Right lobe of liver (tissue), 6 donors: ENCODE results near the gene GPR17. TPM values are rescaled to one million over a fixed set of nuclear protein-coding genes. Genes with fewer than 3 reads are reported as not detected.

ENCODE experiments used
- ATAC-seq, 4 donors: fragments of 200-7000 bp; cut with Tn5 transposase; one replicate each; pipeline ENCODE4 v1.9.1; 2020; ENCODE audit warnings: mild to moderate bottlenecking in 4 of 4, moderate library complexity in 4 of 4
- DNase-seq, 3 donors: peaks; one replicate each; pipeline ENCODE4 v3.0.0-alpha.2; 2020
- H3K27ac ChIP-seq, 3 donors: fragments of 200-600 bp; one replicate each; pipeline ENCODE4 v1.8.0; 2022
- H3K27me3 ChIP-seq, 2 donors: fragments of 200-600 bp; one replicate each; pipeline ENCODE4 v1.8.0; 2022
- H3K36me3 ChIP-seq, 4 donors: fragments of 200-600 bp; sonication (generic) in 1 of 4; one replicate each; pipeline versions ENCODE4 v1.5.1 to v1.8.0; 2017 to 2022; ENCODE audit warnings: control low read depth in 1 of 4
- H3K4me1 ChIP-seq, 4 donors: fragments of 200-600 bp; sonication (generic) in 1 of 4; one replicate each; pipeline versions ENCODE4 v1.5.1 to v1.8.0; 2017 to 2022; ENCODE audit warnings: control low read depth in 1 of 4
- H3K4me3 ChIP-seq, 3 donors: fragments of 200-600 bp; one replicate each; pipeline ENCODE4 v1.8.0; 2022
- H3K9me3 ChIP-seq, 4 donors: fragments of 200-600 bp; sonication (generic) in 1 of 4; one replicate each; pipeline versions ENCODE4 v1.5.1 to v1.8.0; 2017 to 2022; ENCODE audit warnings: control low read depth in 1 of 4
- POLR2A ChIP-seq: fragments of 450-650 bp; IDR thresholded peaks from one replicate; pipeline ENCODE4 v1.6.1; 2017; ENCODE audit warnings: antibody characterized with exemption, mild to moderate bottlenecking
- WGBS: methylation state at CpG from one replicate; pipeline ENCODE4 v1.1.6; 2018; ENCODE audit warnings: low coverage, low lambda C conversion rate; ENCODE audit not compliant: insufficient coverage; ENCODE audit errors: missing lambda C conversion rate; 5-methylcytosine and 5-hydroxymethylcytosine counted together
- intact Hi-C, 2 donors: fragments of 100-400 bp; cut with DNase I; formaldehyde crosslinking; loops; one replicate each; pipeline versions ENCODE4 v1.11.2 to v1.14.1; 2022
- total RNA-seq, 6 experiments: library from RNA; depleted of rRNA in 2 of 6; stranded (reverse); fragments of >200 nt in 2 of 6; fragmentation: NEBNext Ultra II Directional in 3 of 6; extraction: Animal tissue kit (Norgen Biotek cat#: 25700) in 3 of 6; gene quantifications; one replicate each; pipeline versions ENCODE4 v1.1.0 to v1.2.4, GENCODE V29; 2016 to 2023
- TF ChIP-seq, protein P1 (sequence below), 4 donors: fragments of 200-600 bp in 3 of 4; fragments of 450-650 bp in 1 of 4; IDR thresholded peaks; one replicate each; pipeline versions ENCODE4 v1.5.1 to v1.8.0; 2016 to 2022; ENCODE audit warnings: antibody characterized with exemption in 4 of 4, mild to moderate bottlenecking in 2 of 4
- donor health status: DM: no; HTN: yes; CAD: no.
- donor health status: DM: no; HTN: no; CAD: no.
- donor health status: DM: no; HTN: no; CAD: no.
- donor health status: DM: no; HTN: yes; CAD: no.
- donor health status: DM: no; HTN: yes; CAD: no.

Gene GPR17
- total RNA-seq, 6 experiments from 2014 or later, result not detected

DNA sequence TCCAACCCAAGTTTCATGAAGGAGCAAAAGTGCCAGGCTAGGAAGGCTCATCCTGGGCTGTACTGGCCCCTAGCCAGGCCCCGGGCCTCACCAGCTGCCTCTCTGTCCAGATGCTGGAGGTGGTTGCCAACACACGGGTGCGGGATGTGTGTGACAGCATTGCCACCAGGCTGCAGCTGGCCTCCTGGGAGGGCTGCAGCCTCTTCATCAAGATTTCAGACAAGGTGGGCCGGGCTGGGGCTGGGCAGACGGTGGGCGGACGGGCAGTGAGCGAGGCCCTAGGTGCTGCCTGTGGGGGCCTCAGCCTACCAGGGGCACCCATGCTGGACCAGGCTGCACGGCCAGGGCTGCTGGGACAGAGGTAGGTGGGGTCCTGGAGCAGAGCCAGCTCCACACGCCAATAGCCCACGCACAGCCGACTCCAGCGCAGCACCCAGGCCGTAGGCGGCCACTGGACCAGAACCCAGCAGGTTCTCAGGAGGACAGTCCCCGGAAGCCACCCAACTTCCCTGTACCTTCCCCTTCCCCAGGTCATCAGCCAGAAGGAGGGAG is 11.8 kb upstream of the GPR17 start:
- no peaks in the 10 kb centered on the region for H3K9me3 ChIP-seq
- TF ChIP-seq, protein P1, sequence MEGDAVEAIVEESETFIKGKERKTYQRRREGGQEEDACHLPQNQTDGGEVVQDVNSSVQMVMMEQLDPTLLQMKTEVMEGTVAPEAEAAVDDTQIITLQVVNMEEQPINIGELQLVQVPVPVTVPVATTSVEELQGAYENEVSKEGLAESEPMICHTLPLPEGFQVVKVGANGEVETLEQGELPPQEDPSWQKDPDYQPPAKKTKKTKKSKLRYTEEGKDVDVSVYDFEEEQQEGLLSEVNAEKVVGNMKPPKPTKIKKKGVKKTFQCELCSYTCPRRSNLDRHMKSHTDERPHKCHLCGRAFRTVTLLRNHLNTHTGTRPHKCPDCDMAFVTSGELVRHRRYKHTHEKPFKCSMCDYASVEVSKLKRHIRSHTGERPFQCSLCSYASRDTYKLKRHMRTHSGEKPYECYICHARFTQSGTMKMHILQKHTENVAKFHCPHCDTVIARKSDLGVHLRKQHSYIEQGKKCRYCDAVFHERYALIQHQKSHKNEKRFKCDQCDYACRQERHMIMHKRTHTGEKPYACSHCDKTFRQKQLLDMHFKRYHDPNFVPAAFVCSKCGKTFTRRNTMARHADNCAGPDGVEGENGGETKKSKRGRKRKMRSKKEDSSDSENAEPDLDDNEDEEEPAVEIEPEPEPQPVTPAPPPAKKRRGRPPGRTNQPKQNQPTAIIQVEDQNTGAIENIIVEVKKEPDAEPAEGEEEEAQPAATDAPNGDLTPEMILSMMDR (IDR thresholded peaks at IDR 0.05), result no peak
- TF ChIP-seq POLR2A, result no peak
- WGBS, result 73% methylated on average over 3 of the region's 16 CpGs
- no peak for ATAC-seq
- intact Hi-C loops, result no loop called here
- H3K27ac ChIP-seq, result no peak overlapping the region
- H3K4me1 ChIP-seq, result no peaks in the 10 kb centered on the region
- no peaks in the 10 kb centered on the region for H3K27me3 ChIP-seq
- no peak overlapping the region for H3K4me3 ChIP-seq
- DNase-seq, result peak in 1 of 3 donors; percentile 26
- H3K36me3 ChIP-seq, result no peaks in the 10 kb centered on the region

DNA sequence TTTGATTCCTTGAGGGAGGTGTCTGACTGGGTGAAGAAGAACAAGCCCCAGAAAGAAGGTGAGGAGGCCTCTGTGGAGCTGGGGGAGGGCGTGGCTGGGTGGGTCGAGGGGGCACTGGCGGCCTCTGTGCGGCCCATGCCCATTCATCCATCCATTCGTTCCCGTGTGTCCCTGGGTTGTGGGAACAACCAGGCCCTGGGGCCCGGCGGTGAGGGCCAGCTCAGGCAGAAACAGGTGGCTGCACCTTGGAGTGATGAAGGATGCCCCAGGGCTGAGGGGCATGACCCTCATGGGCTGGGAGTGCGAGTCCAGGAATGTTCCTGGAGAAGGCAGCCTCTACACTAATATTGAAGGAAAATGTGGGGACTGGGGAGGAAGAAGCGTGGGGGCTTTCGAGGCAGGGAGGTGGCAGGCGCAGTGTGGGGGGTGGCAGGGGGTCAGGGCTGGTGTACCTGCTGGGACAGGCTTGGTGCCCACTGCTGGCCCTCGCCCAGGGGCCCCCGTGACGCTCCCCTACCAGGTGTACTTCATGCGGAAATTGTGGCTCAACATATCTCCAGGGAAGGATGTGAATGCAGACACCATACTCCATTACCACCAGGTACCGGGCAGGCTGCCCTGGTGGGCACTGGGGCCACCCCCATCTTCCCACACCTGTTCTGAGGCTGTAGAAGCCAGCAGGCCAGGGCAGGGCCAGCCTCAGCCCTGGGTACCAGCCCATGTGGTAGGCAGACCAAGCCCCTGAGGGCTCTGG is 11.2 kb upstream of the GPR17 start:
- H3K9me3 ChIP-seq, result no peaks in the 10 kb centered on the region
- H3K27ac ChIP-seq, result no peak overlapping the region
- ATAC-seq, result no peak
- H3K4me1 ChIP-seq, result no peaks in the 10 kb centered on the region
- TF ChIP-seq, protein P1 (IDR thresholded peaks at IDR 0.05), result no peak
- no peak for TF ChIP-seq POLR2A
- H3K36me3 ChIP-seq, result no peaks in the 10 kb centered on the region
- 92% methylated on average over 2 of the region's 17 CpGs for WGBS
- H3K27me3 ChIP-seq, result no peaks in the 10 kb centered on the region
- intact Hi-C loops, result no loop called here
- H3K4me3 ChIP-seq, result no peak overlapping the region
- DNase-seq, result peak in 1 of 3 donors; percentile 18

DNA sequence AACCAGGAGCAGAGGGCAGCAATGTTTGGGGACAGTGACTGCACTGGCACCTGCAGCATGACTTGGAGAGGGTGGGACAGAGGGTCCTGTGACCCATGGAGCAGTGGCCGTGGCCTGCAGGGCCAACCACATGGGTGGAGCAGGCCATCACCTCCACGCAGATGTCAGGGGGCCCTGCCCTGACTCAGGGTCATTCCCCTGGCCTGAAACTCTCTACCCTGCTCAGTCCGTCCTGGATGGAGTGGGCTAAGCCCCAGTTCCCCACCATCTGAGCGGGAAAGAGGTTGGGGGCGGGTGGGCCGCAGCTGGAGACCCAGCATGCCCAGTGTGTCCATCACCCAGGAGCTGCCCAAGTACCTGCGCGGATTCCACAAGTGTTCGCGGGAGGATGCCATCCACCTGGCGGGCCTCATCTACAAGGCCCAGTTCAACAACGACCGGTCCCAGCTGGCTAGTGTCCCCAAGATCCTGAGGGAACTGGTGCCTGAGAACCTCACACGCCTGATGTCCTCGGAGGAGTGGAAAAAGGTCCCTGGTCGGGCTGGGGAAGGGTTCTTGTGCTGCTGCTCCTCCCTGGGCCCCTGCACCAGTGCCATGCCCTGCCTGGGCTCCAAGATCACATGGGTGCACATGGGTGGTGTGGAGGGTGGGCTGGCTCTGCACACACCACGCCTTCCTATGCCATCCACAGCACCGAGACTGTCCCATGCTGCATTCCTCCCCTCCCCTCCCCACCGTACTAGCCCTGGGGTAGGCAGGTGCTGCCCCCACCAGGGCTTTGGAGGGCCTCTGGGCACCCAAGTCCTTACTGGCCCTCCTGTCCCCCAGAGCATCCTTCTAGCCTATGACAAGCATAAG is 10.3 kb upstream of the GPR17 start:
- no peak for TF ChIP-seq POLR2A
- TF ChIP-seq, protein P1 (IDR thresholded peaks at IDR 0.05), result no peak
- 60% methylated on average over 1 of the region's 19 CpGs for whole genome bisulfite sequencing
- Histone ChIP-seq H3K4me1 (peaks cover 0 to 2% (median under 1%) of the 10 kb centered on the region in 4 donors), H3K27me3 (no peaks in the 10 kb centered on the region), H3K4me3 (no peak overlapping the region), H3K27ac (no peak overlapping the region), H3K9me3 (no peaks in the 10 kb centered on the region), H3K36me3 (no peaks in the 10 kb centered on the region)
- DNase-seq (peak in 1 of 3 donors; percentile 18), ATAC-seq (no peak)
- intact Hi-C loops, result no loop called here

DNA sequence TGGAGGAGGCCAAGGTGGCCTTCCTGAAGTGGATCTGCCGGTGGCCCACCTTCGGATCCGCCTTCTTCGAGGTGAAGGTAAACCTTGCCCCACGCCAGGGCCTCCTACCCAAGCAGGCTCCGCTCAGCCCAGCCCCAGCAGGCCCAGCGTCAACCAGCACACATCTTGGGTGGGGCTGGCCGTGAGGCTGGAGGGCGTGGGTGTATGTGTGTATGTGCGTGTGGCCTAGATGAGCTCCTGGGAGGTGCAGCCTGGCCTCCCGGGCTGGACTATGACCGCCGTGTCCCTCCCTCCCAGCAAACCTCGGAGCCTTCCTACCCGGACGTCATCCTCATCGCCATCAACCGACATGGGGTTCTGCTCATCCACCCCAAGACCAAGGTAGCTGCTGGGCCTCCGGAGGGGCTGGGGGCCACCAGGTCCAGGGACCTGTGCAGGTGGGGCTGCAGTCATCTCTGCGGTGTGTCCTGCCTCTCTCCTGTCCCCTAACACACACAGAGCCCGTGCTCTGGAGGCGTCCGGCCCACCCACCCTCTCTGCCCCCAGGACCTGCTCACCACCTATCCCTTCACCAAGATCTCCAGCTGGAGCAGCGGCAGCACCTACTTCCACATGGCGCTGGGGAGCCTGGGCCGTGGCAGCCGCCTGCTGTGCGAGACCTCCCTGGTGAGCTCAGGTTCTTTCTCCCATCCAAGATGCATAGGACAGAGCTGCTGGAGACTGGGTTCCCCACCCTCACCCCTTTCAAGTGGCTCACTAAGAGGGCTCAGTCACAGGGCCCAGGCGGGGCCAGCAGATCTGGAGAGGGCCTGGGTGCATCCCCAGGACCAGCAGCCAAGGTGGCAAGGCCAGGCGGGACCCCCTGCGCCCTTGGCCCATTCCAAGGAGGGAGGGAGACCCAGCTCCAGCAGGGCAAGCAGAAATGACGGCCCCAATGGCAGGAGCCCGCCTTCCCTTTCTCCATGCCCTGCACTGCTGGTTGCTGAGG is 9.4 kb upstream of the GPR17 start:
- H3K4me1 ChIP-seq, result peaks cover 0 to 9% (median 4%) of the 10 kb centered on the region in 4 donors

More for the DNA sequence above, 9.4 kb upstream of the GPR17 start:
- Histone ChIP-seq H3K27ac (peak overlapping the region in 1 of 3 donors; percentile 53), H3K9me3 (no peaks in the 10 kb centered on the region), H3K27me3 (no peaks in the 10 kb centered on the region), H3K36me3 (no peaks in the 10 kb centered on the region), H3K4me3 (no peak overlapping the region)
- ATAC-seq, result no peak
- intact Hi-C loops, result no loop called here
- no CpG with 5 or more reads among the region's 33 CpGs for WGBS
- no peak for DNase-seq
- TF ChIP-seq, protein P1 (IDR thresholded peaks at IDR 0.05), result no peak
- TF ChIP-seq POLR2A, result no peak
